Ramos (cell line): ENCODE data around the gene RNF157.

Experiments
- in situ Hi-C: fragments of 300-500 bp; cut with MboI; formaldehyde crosslinking; loops from one replicate; pipeline ENCODE4 v1.14.3; 2022; ENCODE audit warnings: low sequenced_read_pairs; ENCODE audit not compliant: unreplicated experiment

The RNF157 gene

GRCh38 chr17:76146053-76146851, 94.0 kb downstream of the RNF157 start:
- in situ Hi-C loops: no loop called here

GRCh38 chr17:76145231-76146052, 94.9 kb downstream of the RNF157 start:
- in situ Hi-C loops: no loop called here

- in situ Hi-C loops: no loop called here
Measured at GRCh38 chr17:76142585-76143041, 97.7 kb downstream of the RNF157 start.

- in situ Hi-C loops: no loop called here
Measured at GRCh38 chr17:76142039-76142584, 98.2 kb downstream of the RNF157 start.

- in situ Hi-C loops: no loop called here
Measured at GRCh38 chr17:76141212-76142038, 98.9 kb downstream of the RNF157 start, which contains the start of gene FOXJ1. Gene FOXJ1 (minus strand): TSS chr17:76141245. CDS start chr17:76140395, 850 bp downstream.

- in situ Hi-C loops: no loop called here
Measured at GRCh38 chr17:76140661-76141211, 99.6 kb downstream of the RNF157 start.

- in situ Hi-C loops: no loop called here
Measured at GRCh38 chr17:76139801-76140660, 100.3 kb downstream of the RNF157 start.

- in situ Hi-C loops: no loop called here
Measured at GRCh38 chr17:76138896-76139752, 101.2 kb downstream of the RNF157 start.

GRCh38 chr17:76138234-76138895, 101.9 kb downstream of the RNF157 start:
- in situ Hi-C loops: no loop called here

- in situ Hi-C loops: no loop called here
Measured at GRCh38 chr17:76137351-76138233, 102.7 kb downstream of the RNF157 start.

- in situ Hi-C loops: no loop called here
Measured at GRCh38 chr17:76137001-76137350, 103.3 kb downstream of the RNF157 start.

GRCh38 chr17:76136276-76137000, 103.9 kb downstream of the RNF157 start:
- in situ Hi-C loops: no loop called here

GRCh38 chr17:76135810-76136188, 104.5 kb downstream of the RNF157 start:
- in situ Hi-C loops: no loop called here

- in situ Hi-C loops: no loop called here
Measured at GRCh38 chr17:76134911-76135809, 105.1 kb downstream of the RNF157 start.
